Esophagus muscularis mucosa (tissue), 3 donors: ENCODE data around the gene KAZN.

Source experiments
- CTCF ChIP-seq, 3 experiments: fragments of 200-600 bp in 2 of 3; fragments of 450-650 bp in 1 of 3; sonication (generic) in 2 of 3; IDR thresholded peaks; one replicate each; pipeline ENCODE4 v1.5.1; 2017 to 2019; ENCODE audit warnings: antibody characterized with exemption in 3 of 3, mild to moderate bottlenecking in 2 of 3, moderate library complexity in 1 of 3
- POLR2A ChIP-seq: fragments of 450-650 bp; IDR thresholded peaks from one replicate; pipeline ENCODE4 v1.6.1; 2017; ENCODE audit warnings: antibody characterized with exemption, moderate library complexity, mild to moderate bottlenecking, low read depth

GRCh38 chr1:14741082-14741481, 142.6 kb downstream of the KAZN start:
- no peak for TF ChIP-seq POLR2A
- TF ChIP-seq CTCF (IDR thresholded peaks at IDR 0.05): no peak
